ENCODE results near the gene ANKRD12. TPM values are rescaled to one million over a fixed set of nuclear protein-coding genes. Genes with fewer than 3 reads are reported as not detected.

The ANKRD12 gene
- total RNA-seq, 1 experiment from 2014 or later = 23.5 TPM

DNA sequence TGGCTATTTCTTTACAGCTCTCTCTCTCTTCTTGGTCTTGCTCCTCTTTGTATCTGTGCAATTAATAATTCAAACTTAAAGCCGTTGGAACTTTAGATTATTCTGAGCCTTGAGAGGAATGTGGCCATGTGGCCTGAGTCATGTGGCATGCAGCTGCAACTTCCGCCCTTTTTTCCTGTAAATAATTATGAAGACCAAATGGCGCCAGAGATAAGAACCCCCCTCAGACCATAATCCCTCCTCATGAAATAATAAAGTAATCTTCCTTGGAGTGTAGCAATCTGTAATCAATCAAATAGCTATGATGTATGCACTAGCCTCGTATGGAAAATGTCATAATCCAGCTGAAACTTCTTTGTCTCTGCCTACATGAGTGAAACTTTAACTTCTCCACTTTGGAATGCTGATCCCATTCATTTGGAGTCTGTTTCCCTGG is 184.5 kb downstream of the ANKRD12 start:
- POLR2A ChIA-PET = no interaction called here
- H3K9me3 ChIP-seq (ENCODE audit: control insufficient read depth in 1 of 2, insufficient read depth in 1 of 2, low read depth in 1 of 2, low read length in 2 of 2) = no peaks in the 10 kb centered on the region
- intact Hi-C loops (cut with micrococcal nuclease) = no loop called here
- H3K36me3 ChIP-seq (ENCODE audit: control insufficient read depth in 1 of 2, insufficient read depth in 2 of 2, low read length in 2 of 2) = no peaks in the 10 kb centered on the region
- no peaks in the 10 kb centered on the region for H4K20me1 ChIP-seq (ENCODE audit: insufficient read depth)
- no peak for DNase-seq (ENCODE audit: low read depth, low spot score)
- no peak overlapping the region for H3K4me2 ChIP-seq (ENCODE audit: low read length)
- H3K4me1 ChIP-seq (ENCODE audit: control insufficient read depth in 1 of 2, insufficient read depth in 2 of 2, low read length in 2 of 2) = no peaks in the 10 kb centered on the region
- no peaks in the 10 kb centered on the region for H3K9me2 ChIP-seq (ENCODE audit: insufficient read depth)
- no peaks in the 10 kb centered on the region for H3K79me2 ChIP-seq (ENCODE audit: insufficient read depth, low read length)
- BruUV-seq (replicated peaks) = no TSS peak
- H3K27me3 ChIP-seq (ENCODE audit: insufficient read depth, low read length) = no peaks in the 10 kb centered on the region
- H3K9ac ChIP-seq (ENCODE audit: low read length) = no peak overlapping the region
- CTCF ChIA-PET = no interaction called here
- no peak overlapping the region for H3K27ac ChIP-seq (ENCODE audit: low read depth, low read length)
- no peak overlapping the region for H3K4me3 ChIP-seq (replicated peaks in 1 of 2; ENCODE audit: low read depth in 1 of 2, low read length in 2 of 2)
- TF ChIP-seq SP1 (IDR thresholded peaks at IDR 0.05; ENCODE audit: low read depth) = no peak
- TF ChIP-seq FOSL1 (IDR thresholded peaks at IDR 0.05; ENCODE audit: low read depth) = no peak
- no peak for TF ChIP-seq ELF1 (IDR thresholded peaks at IDR 0.05; ENCODE audit: borderline replicate concordance, low read depth)
- TF ChIP-seq SIN3A (IDR thresholded peaks at IDR 0.05; ENCODE audit: low read depth) = no peak
- TF ChIP-seq EGR1 (IDR thresholded peaks at IDR 0.05; ENCODE audit: low read depth) = no peak
- TF ChIP-seq TCF7L2 (IDR thresholded peaks at IDR 0.05; ENCODE audit: borderline replicate concordance, extremely low read depth, insufficient read depth, insufficient read length) = no peak
- TF ChIP-seq ZFX (IDR thresholded peaks at IDR 0.05) = no peak
- no peak for TF ChIP-seq EZH2 (IDR thresholded peaks at IDR 0.05)
- no peak for TF ChIP-seq SRF (IDR thresholded peaks at IDR 0.05; ENCODE audit: low read depth)
- TF ChIP-seq, protein P1, sequence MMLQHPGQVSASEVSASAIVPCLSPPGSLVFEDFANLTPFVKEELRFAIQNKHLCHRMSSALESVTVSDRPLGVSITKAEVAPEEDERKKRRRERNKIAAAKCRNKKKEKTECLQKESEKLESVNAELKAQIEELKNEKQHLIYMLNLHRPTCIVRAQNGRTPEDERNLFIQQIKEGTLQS (IDR thresholded peaks at IDR 0.05) = no peak
- TF ChIP-seq ZNF274 (IDR thresholded peaks at IDR 0.05; ENCODE audit: low read depth, low read length) = no peak
- no peak for TF ChIP-seq RAD21 (IDR thresholded peaks at IDR 0.05; ENCODE audit: low read depth)
- no peak for TF ChIP-seq EZH2phosphoT487 (IDR thresholded peaks at IDR 0.05; ENCODE audit: borderline replicate concordance)
- no peak overlapping the region for H2AFZ ChIP-seq (ENCODE audit: low read depth, low read length, poor library complexity, severe bottlenecking)
- RAD21 ChIA-PET (ENCODE audit: low non-redundant PET in 1 of 2, low total read pairs in 2 of 2, uncharacterized antibody in 2 of 2, unreplicated experiment in 2 of 2) = no interaction called here
- ATAC-seq = no peak

DNA sequence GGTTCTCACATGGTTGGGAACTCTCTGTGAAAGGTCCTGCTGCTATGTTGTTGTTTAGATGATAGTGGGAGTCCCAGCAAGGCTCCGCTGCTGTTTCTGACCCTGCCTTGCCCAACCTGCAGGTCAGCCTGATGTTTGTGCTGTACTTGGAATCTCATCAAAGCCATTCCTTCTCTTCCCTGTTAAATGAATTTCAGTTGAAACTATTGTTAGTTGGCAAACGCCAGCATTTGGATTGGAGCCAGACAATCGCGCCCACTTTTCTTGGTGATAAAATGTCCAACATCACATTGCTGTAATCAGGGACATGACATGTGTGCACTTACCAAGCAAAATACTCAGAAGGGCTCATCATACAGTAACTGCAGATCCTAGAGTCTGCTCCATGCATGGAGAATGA is 185.2 kb downstream of the ANKRD12 start:
- Histone ChIP-seq H3K4me1 (ENCODE audit: control insufficient read depth in 1 of 2, insufficient read depth in 2 of 2, low read length in 2 of 2) (no peaks in the 10 kb centered on the region), H3K4me2 (ENCODE audit: low read length) (no peak overlapping the region), H3K9ac (ENCODE audit: low read length) (no peak overlapping the region), H3K9me3 (ENCODE audit: control insufficient read depth in 1 of 2, insufficient read depth in 1 of 2, low read depth in 1 of 2, low read length in 2 of 2) (no peaks in the 10 kb centered on the region), H3K27me3 (ENCODE audit: insufficient read depth, low read length) (no peaks in the 10 kb centered on the region), H3K9me2 (ENCODE audit: insufficient read depth) (no peaks in the 10 kb centered on the region), H2AFZ (ENCODE audit: low read depth, low read length, poor library complexity, severe bottlenecking) (no peak overlapping the region), H4K20me1 (ENCODE audit: insufficient read depth) (no peaks in the 10 kb centered on the region), H3K36me3 (ENCODE audit: control insufficient read depth in 1 of 2, insufficient read depth in 2 of 2, low read length in 2 of 2) (no peaks in the 10 kb centered on the region), H3K27ac (ENCODE audit: low read depth, low read length) (no peak overlapping the region), H3K79me2 (ENCODE audit: insufficient read depth, low read length) (no peaks in the 10 kb centered on the region), H3K4me3 (replicated peaks in 1 of 2; ENCODE audit: low read depth in 1 of 2, low read length in 2 of 2) (no peak overlapping the region)
- no peak for ATAC-seq
- intact Hi-C loops (cut with micrococcal nuclease) = no loop called here
- POLR2A ChIA-PET = no interaction called here
- CTCF ChIA-PET = no interaction called here
- no TSS peak for BruUV-seq (replicated peaks)
- no peak for DNase-seq (ENCODE audit: low read depth, low spot score)
- RAD21 ChIA-PET (ENCODE audit: low non-redundant PET in 1 of 2, low total read pairs in 2 of 2, uncharacterized antibody in 2 of 2, unreplicated experiment in 2 of 2) = no interaction called here
- no peak for TF ChIP-seq POLR2AphosphoS5 (IDR thresholded peaks at IDR 0.05; ENCODE audit: low read depth, low read length)
- TF ChIP-seq, protein P2, sequence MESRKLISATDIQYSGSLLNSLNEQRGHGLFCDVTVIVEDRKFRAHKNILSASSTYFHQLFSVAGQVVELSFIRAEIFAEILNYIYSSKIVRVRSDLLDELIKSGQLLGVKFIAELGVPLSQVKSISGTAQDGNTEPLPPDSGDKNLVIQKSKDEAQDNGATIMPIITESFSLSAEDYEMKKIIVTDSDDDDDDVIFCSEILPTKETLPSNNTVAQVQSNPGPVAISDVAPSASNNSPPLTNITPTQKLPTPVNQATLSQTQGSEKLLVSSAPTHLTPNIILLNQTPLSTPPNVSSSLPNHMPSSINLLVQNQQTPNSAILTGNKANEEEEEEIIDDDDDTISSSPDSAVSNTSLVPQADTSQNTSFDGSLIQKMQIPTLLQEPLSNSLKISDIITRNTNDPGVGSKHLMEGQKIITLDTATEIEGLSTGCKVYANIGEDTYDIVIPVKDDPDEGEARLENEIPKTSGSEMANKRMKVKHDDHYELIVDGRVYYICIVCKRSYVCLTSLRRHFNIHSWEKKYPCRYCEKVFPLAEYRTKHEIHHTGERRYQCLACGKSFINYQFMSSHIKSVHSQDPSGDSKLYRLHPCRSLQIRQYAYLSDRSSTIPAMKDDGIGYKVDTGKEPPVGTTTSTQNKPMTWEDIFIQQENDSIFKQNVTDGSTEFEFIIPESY (IDR thresholded peaks at IDR 0.05; ENCODE audit: extremely low read depth, insufficient replicate concordance, low read length) = no peak
- TF ChIP-seq, protein P3, sequence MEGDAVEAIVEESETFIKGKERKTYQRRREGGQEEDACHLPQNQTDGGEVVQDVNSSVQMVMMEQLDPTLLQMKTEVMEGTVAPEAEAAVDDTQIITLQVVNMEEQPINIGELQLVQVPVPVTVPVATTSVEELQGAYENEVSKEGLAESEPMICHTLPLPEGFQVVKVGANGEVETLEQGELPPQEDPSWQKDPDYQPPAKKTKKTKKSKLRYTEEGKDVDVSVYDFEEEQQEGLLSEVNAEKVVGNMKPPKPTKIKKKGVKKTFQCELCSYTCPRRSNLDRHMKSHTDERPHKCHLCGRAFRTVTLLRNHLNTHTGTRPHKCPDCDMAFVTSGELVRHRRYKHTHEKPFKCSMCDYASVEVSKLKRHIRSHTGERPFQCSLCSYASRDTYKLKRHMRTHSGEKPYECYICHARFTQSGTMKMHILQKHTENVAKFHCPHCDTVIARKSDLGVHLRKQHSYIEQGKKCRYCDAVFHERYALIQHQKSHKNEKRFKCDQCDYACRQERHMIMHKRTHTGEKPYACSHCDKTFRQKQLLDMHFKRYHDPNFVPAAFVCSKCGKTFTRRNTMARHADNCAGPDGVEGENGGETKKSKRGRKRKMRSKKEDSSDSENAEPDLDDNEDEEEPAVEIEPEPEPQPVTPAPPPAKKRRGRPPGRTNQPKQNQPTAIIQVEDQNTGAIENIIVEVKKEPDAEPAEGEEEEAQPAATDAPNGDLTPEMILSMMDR (IDR thresholded peaks at IDR 0.05 in 2 of 3, conservative IDR thresholded peaks at IDR 0.05 in 1 of 3; ENCODE audit: borderline replicate concordance in 1 of 3, insufficient read depth in 1 of 3, low read depth in 2 of 3, low read length in 2 of 3) = no peak
- TF ChIP-seq CBX3 (IDR thresholded peaks at IDR 0.05; ENCODE audit: low read depth) = no peak
- no peak for TF ChIP-seq YY1 (IDR thresholded peaks at IDR 0.05; ENCODE audit: extremely low read depth, insufficient replicate concordance, low read depth, low read length)
- no peak for TF ChIP-seq EZH2phosphoT487 (IDR thresholded peaks at IDR 0.05; ENCODE audit: borderline replicate concordance)
- TF ChIP-seq FOSL1 (IDR thresholded peaks at IDR 0.05; ENCODE audit: low read depth) = no peak
- TF ChIP-seq ZFX (IDR thresholded peaks at IDR 0.05) = no peak
- no peak for TF ChIP-seq POLR2A (IDR thresholded peaks at IDR 0.05; ENCODE audit: borderline replicate concordance, extremely low read depth, insufficient read depth, insufficient read length)
- TF ChIP-seq TCF7L2 (IDR thresholded peaks at IDR 0.05; ENCODE audit: borderline replicate concordance, extremely low read depth, insufficient read depth, insufficient read length) = no peak
- no peak for TF ChIP-seq JUND (IDR thresholded peaks at IDR 0.05)
